ENCODE measurements around the gene KCNJ10.

Gene KCNJ10

GRCh38 chr1:160099716-160100375, 29.9 kb upstream of the KCNJ10 start:
- no peak for DNase-seq (ENCODE audit: extremely low read depth in 1 of 2, low read depth in 1 of 2)

GRCh38 chr1:160098852-160099561, 29.0 kb upstream of the KCNJ10 start:
- DNase-seq (ENCODE audit: extremely low read depth in 1 of 2, low read depth in 1 of 2): peak; percentile 95 to 97

GRCh38 chr1:160097911-160098851, 28.2 kb upstream of the KCNJ10 start, which contains the start of gene IGSF8:
Gene IGSF8 (minus strand): TSS chr1:160098619. CDS start chr1:160098472, 147 bp downstream.
- DNase-seq (ENCODE audit: extremely low read depth in 1 of 2, low read depth in 1 of 2): peak; percentile 88 to 93

GRCh38 chr1:160097151-160097910, 27.4 kb upstream of the KCNJ10 start:
- no peak for DNase-seq (ENCODE audit: extremely low read depth in 1 of 2, low read depth in 1 of 2)

DNA sequence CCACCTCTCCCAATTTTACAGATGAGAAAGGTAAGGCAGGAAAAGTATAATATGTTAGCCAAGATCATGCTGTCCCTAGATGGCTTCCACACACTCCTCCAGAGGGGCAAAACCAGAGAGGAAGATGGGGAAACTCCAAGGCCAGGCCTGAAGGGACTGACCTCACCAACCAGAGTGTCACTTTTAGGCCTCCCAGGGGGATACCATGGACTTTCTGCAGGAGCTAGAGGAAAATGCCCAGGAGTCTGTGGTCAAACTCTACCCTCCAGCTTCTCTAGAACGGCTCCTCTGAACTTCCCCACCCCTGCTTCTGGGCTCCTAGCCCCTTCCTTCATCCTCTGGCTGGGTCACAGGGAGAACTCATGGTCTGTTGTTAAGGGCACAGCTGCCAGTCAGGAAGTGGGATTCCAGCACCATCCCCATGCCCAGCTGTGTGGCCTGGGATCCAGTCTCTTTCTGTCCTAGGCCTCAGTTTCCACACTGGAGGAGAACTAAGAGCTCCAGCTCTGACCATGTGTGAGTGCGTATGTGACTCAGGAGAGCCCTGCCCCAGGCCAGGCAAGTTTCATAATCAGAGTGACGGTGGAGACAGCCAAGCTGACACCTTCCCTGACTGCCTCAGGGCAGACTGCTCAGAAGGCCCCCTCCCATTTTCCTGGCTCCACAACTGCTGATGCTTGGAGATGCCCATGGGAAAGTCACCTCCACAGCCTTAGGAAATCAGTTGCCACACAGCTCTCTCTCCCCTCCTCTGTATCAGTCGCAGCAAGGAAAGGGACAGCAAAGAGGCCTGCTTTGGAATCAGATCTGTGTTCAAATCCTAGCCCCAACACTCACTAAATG, 26.5 kb upstream of the KCNJ10 start:
- DNase-seq (ENCODE audit: extremely low read depth in 1 of 2, low read depth in 1 of 2): no peak

DNA sequence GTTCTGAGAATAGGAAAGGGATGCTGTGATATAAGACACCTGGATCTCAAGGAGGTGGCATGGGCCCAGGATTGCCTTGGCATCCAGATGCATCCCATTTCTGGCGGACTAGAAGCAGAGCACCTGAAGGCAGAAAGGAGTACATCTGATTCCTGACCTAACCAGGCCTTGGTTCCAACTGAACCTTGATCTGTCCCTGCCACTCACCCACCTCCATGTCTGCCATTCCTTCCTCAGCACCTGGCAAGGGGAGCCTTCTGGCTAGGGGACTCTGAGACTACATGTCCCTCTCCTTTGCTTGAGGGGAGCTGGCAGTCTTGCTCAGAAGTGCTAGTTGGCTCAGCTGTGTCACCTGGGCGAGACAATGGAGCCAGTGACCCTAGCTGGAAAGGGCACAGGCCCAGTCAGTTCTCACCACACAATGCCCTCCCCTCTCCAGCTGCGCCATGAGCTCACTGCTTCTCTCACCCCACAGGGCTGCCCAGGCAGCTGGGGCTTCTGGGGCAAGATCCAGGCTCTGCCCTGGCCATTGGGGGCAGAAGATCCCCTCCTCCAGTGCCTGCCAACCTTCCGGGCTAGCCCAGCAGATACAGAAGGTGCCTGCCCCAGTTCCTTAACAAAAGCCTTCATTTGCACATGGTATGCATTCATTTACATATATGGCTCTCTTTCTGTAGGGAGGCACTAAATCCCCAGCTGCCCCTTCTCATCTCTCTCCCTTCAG, 25.6 kb upstream of the KCNJ10 start:
- no peak for DNase-seq (ENCODE audit: extremely low read depth in 1 of 2, low read depth in 1 of 2)

DNA sequence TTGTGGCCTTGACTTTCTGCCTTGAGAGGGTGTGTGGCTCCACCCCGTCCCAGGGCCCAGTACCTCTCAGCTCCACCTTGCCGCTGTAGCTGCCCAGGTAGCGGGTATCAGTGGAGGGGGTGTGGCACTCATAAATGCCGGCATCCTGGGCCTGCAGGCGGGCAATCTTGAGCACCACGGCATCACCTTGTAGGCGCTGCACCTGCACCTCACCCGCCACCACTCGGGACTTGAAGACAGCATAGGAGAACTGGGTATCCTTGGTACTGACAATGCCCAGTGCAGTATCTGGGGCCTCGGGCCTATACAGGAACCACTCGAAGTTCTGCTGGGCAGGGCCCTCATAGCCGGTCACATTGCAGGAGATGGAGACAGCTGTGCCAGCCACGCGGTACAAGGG, 24.8 kb upstream of the KCNJ10 start:
- DNase-seq (ENCODE audit: extremely low read depth in 1 of 2, low read depth in 1 of 2): no peak

- DNase-seq (ENCODE audit: extremely low read depth in 1 of 2, low read depth in 1 of 2): no peak
These were observed 24.3 kb upstream of the KCNJ10 start for GRCh38 chr1:160094291-160094625.

DNA sequence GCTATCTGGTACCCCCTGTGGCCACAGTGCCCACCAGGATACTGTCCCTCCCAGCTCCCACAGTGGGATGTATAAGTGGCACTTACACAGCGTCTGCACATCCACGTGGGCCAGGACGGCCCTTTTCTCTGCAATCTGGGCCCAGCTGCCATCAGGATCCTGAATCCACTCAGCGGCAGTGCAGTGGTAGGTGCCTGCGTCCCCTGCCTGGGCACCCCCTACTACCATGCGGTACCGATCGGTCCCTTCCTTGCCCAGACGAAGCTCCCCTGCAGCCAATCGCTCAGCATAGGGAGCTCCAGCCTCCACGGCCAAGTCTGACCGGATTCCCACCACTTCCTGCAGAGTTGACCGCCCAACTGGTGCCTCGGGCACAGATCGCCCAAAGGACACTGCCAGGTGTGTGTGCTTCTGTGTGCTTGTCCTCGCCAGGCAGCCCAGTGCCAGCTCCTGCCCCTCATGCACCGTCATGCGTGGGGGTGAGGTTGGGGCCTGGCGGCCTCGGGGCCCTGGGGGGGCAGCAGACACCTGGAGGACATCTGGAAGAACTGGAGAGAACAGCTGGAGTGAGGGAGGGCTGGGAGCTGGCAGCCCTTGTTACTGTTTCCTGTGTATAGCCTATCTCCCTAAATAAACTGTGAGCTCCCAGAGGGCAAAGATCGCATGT, 23.8 kb upstream of the KCNJ10 start:
- no peak for DNase-seq (ENCODE audit: extremely low read depth in 1 of 2, low read depth in 1 of 2)

DNA sequence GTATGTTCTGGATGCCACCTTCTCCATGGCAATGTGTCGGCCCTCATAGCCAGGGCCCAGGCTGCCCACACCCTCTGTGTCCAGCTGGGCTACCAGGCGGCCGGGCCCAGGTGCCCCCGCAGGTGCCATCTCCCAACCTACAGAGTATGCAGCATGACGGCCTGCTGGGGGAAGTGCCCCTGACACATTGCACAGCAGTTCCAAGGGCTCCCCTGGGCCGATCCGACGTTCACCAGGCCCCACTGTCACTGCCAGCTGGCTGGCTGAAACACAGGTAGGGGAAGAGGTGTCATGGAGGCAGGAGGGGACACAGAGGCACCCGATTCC, 23.1 kb upstream of the KCNJ10 start:
- DNase-seq (ENCODE audit: extremely low read depth in 1 of 2, low read depth in 1 of 2): no peak

- no peak for DNase-seq (ENCODE audit: extremely low read depth in 1 of 2, low read depth in 1 of 2)
These were observed 22.6 kb upstream of the KCNJ10 start for GRCh38 chr1:160092366-160093068.

- no peak for DNase-seq (ENCODE audit: extremely low read depth in 1 of 2, low read depth in 1 of 2)
These were observed 21.8 kb upstream of the KCNJ10 start for GRCh38 chr1:160091666-160092223.

GRCh38 chr1:160090760-160091159, 20.8 kb upstream of the KCNJ10 start:
- DNase-seq (ENCODE audit: extremely low read depth in 1 of 2, low read depth in 1 of 2): no peak

GRCh38 chr1:160089883-160090282, 19.9 kb upstream of the KCNJ10 start:
- DNase-seq (ENCODE audit: extremely low read depth in 1 of 2, low read depth in 1 of 2): no peak

GRCh38 chr1:160087118-160087662, 17.2 kb upstream of the KCNJ10 start:
- DNase-seq (ENCODE audit: extremely low read depth in 1 of 2, low read depth in 1 of 2): no peak

DNA sequence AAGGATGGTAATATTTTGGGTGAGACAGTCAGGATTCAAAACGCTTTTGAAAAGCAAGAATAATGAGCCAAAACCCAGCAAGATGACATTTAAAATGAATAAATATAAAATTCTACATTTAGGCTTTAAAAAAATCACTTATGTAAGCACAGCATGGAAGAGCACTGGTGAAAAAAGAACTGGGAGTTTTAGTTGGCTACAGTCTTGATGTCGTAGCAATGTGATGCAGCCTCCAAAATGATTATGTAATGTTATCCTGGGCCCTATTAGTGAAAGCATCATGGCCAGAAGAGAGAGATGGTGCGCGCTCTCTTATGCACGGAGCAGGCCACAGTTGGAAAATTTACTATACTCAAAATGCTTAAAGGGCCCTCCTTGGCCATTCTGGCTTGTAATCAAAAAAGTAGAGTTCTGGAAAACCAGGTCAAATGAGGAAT, 16.5 kb upstream of the KCNJ10 start:
- no peak for DNase-seq (ENCODE audit: extremely low read depth in 1 of 2, low read depth in 1 of 2)

DNA sequence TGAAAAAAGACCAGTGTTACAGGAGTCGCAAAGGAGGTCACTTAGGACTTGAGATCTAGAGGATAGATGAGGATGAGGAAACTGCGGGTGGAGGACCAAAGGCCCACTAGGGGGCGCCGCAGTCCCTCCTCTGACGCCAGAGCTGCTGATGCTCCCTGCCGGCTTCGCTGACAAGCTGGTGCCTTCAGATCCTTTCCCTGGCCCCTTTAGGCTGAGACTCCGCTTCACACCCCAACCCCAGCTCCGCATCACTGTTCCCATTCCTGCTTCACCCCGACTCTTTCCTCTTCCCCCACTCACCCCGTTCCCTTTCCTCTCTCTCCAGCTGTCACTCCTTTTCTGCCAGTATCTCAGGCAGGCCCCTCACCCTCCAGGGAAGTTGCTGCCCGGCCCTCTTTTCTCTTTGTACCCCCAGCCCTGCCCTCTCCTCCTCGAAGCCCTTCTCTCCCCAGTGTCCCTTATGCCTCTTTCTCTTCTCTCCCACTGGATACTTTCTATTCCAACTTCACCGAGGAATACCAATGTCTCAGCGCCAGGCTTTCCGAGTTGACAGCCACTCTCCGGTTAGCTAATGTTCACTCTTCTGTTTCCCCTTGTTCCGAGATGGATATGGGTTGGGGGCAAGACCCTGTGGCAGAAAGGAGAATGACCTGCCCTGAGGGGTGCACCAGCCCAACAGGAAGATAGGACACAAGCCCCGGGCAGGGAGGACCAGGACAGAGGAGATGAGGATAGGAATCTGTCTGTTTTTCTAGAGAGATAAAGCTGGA, 15.9 kb upstream of the KCNJ10 start:
- peak; percentile 54 to 67 for DNase-seq (ENCODE audit: extremely low read depth in 1 of 2, low read depth in 1 of 2)

Data from activated CD8-positive, alpha-beta memory T cell treated with anti-CD3 and anti-CD28 coated beads for 1 hour (primary cell).